CD4-positive, alpha-beta T cell treated with Interleukin-10 for 1 hour (primary cell): ENCODE results near the gene AGPAT3.
"Not testable (repeated sequence)": the region's sequence is repeated elsewhere in the genome, so short reads cannot be mapped to it uniquely, and the experiment has no call there.

Experiments used
- DNase-seq: peaks from one replicate; pipeline ENCODE4 v3.0.0-alpha.2; 2020

The AGPAT3 gene

DNA sequence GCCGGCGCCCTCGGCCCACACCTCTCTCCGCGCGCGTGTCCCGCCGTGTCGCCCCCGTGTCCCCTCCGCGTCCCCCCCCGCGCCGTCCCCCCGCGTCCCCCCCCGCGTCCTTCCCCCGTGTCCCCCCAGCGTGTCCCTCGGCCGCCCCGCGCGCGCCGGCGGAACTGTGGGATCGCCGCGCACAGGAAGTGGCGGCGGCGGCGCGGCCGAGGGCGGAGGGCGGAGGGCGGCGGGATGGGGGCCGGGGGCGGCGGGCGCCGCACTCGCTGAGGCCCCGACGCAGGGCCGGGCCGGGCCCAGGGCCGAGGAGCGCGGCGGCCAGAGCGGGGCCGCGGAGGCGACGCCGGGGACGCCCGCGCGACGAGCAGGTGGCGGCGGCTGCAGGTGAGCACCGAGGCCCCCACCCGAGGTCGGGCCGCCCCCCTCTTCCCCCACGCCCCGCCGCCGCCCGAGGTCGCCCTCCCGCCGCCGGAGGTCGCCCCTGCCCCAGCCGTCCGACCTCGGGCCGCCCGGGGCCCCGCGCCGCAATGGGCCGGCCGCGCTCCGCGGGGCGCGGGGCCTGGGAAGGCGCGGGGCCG, at the start of gene AGPAT3:
TSS of gene AGPAT3 (plus strand) at position 262 of the 578 bp plus-strand sequence. CDS start 94,459 bp downstream, outside the sequence.
- peak; percentile 47 for DNase-seq

DNA sequence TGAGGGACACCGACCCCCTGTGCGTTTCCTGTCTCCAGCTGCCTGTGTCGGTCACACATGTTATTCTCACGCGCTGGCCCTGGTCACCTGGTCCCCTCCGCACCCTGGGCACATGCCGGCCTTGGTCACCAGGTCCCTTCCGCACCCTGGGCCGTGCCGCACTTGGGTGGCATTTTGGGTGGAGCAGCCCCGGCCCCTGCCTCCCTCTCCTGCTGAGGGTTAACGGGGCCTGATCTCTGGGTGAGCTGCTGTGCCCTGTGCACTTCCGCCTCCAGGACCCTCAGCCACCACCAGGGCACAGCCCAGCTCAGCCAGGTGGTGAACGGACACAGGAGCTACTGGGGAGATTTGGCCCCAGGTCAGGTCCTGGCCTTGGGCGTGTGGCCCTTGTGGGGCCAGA, 49.0 kb upstream of the AGPAT3 start:
- no peak for DNase-seq

GRCh38 chr21:43816611-43817071, 48.4 kb upstream of the AGPAT3 start:
- no peak for DNase-seq

GRCh38 chr21:43817157-43818086, 47.6 kb upstream of the AGPAT3 start:
- no peak for DNase-seq

DNA sequence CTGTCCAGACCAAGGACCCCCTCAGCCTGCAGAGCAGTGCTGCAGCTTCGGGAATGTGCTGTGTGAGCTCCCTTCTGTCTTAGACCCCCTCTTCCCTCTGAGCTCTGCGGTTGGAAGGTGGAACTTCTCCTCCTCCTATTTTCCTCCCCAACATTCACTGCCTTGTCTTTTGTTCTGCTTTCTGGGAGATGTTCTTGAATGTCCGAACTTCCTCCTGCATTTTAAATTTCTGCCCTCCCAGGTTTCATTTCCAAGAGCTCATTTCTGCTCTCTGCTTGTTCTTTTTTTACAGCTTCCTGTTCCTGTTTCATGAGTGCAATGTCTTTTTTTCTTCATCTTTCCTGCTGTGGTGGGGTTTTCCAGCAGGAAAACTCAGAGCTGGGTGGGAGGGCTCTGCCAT, 46.3 kb upstream of the AGPAT3 start:
- no peak for DNase-seq

DNA sequence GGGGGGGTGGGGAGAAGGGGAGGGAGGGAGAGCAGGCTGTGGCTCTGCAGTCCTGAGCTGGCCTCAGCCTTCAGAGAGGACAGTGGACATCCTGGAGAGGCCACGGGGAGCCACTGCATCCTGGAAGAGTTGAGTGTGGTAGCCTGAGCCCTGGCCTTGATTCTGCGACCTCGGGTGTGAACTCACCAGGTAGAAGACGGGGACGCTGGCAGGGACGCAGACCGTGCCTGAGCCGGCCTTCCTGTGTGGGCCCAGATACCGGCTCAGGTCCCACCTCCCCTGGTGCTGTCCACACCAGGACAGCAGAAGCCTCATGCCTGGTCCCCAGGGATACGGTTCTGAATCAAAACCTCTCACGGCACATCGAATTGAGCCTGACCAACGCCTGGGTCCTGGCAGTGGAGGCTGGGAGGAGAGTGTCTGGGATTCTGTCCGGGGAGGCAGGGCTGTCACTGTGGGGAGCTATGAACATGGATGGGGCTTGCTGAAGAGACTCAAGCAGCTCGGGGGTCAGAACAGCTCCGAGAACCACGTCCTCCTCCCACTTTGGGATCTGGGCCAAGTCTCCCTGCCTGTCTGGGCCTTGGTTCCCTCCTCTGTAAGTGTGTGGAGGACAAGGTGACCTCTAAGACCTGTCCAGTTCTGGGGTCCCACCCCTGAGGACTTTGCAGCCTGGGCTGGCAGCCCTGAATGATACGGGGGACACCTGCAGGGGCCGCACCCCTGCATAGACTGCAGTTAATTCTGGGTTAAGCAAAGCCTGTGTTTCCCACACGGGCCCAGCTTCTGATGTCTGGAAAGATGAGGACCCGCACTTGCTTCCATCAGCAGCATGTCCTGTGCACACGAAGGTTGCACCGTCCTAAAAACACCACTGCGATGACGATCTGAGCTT, 45.3 kb upstream of the AGPAT3 start:
- no peak for DNase-seq

- no peak for DNase-seq
Measured at GRCh38 chr21:43820466-43820865, 44.6 kb upstream of the AGPAT3 start.

DNA sequence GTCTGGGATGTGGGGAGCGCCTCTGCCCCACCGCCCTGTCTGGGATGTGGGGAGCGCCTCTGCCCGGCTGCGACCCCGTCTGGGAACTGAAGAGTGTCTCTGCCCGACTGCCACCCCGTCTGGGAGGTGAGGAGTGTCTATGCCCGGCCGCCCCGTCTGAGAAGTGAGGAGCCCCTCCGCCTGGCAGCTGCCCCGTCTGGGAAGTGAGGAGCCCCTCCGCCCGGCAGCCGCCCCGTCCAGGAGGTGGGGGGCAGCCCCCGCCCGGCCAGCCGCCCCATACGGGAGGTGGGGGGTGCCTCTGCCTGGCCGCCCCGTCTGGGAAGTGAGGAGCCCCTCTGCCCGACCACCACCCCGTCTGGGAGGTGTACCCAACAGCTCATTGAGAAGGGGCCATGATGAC, 42.9 kb upstream of the AGPAT3 start:
- not testable (repeated sequence) for DNase-seq

DNA sequence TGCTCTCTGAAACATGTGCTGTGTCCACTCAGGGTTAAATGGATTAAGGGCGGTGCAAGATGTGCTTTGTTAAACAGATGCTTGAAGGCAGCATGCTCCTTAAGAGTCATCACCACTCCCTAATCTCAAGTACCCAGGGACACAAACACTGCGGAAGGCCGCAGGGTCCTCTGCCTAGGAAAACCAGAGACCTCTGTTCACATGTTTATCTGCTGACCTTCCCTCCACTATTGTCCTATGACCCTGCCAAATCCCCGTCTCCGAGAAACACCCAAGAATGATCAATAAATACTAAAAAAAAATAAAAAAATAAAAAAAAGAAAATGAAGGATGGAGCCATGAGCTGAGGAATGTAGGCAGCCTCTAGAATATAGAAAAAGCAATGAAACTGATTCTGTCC, 42.3 kb upstream of the AGPAT3 start:
- DNase-seq: not testable (repeated sequence)

GRCh38 chr21:43824333-43825241, 40.4 kb upstream of the AGPAT3 start:
- DNase-seq: no peak

GRCh38 chr21:43825242-43825935, 39.6 kb upstream of the AGPAT3 start:
- no peak for DNase-seq

DNA sequence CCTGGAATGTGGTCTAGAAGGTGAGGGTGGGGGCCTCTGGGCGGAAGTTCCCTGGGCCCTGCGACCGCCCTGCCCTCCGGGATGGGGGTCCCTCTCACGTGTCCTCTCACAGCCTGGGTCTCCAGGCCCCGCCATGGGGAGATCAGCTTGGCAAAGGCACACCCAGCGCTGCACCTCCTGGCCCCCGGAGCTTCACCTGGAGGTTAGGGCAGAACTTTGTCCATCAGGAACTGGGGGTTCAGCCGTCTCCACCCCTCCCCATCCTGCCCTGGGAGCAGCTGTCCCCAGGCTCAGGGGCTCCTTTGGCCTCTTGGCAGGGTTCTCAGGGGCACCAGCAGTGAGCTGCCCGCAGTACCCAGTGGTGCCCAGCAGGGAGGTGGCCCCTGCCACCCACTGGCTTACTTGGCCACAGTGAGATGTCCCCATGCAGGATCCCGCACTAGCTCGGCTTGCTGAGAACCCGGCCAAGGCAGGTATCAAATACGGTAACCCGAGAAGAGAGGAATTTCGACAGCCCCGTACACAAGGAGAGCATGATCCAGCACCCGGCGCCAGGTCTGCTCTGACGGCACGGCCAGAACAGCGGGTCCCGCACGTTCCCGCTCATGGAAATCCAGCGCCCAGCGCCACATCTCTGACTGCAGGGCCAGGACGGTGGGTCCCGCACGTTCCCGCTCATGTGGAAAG, 38.9 kb upstream of the AGPAT3 start:
- DNase-seq: no peak

GRCh38 chr21:43826623-43826974, 38.4 kb upstream of the AGPAT3 start:
- DNase-seq: no peak

DNA sequence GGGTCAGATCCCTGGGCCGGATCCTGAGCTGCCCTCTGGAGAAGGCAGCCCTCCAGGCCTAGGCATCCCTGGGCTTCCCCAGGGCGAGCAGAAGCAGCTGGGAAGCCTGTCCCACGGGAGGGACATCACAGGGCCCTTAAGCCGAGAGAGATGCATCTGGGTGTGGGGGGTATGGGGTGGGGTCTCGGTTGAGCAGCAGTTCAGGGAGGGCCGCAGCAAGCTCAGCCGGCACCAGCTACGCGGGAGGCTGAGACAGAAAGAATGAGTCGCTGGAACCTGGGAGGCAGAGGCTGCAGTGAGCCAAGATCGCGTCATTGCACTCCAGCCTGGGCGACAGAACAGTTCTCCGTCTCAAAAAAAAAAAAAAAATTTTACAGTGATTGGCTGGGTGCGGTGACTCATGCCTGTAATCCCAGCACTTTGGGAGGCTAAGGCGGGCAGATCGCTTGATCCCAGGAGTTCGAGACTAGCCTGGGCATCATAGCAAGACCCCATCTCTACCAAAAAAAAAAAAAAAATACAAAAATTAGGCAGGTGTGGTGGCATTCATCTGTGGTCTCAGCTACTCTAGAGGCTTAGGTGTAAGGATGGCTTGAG, 37.9 kb upstream of the AGPAT3 start:
- DNase-seq: no peak

DNA sequence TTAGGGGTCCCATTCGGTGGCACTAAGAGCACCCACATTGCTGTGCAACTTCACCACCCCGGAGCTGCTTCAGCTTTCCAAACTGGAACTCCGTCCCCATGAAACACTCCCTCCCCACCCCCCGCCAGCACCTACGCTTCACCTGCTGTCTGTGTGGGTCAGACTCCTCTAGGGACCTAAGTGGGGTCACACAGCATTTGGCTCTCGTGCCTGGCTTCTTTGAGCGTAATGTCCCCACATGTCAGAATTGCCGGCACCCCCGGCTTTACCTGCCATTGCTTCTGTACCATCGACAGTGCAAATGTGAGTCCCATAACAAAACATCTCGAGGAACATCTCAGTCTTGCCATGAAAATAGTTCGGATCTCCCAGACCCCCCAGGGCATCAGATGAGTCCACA, 35.9 kb upstream of the AGPAT3 start:
- DNase-seq: no peak

DNA sequence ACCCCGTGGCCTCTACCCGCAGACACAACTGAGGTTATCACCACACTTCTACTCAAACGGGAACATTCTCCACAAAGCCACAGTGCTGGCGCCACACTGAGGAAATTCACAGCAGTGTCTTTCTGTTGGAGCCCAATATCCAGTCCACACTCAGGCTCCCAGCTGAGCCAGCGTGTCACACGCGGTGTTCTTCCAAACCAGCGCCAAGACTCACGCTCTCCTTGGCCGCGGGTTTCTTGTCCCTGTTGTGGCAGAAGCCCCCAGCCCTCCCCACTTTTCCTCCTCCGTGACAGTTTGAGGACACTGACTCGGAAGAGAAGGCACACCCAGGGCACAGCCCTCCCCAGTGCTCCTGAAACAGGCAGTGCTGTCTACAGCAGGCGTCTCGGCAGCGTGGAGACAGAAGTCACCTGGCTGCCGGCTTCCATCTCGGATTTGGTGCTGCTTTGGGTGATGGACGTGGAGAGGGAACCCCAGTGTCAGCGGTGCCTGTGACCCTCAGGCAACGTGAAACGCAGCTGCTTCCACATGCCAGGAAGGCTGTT, 35.4 kb upstream of the AGPAT3 start:
- DNase-seq: no peak

DNA sequence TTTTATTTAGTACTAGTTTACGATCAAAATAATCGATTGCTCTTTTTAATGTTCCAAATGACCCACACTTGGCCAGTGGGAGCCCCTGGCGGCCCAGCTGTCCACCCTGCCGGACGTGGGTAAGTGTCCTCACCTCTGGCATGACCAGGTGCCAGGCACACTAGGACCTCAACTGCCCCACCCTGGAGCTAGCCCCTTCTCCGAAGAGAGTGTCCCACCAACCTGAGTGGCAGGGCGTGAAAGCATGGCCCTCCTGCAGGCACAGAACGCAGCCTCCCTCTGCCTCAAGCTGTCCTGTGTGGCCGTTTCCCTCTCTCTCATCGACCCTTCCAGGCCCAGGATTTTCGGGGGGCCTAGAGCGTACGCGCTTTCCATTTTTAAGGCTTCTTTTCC, 32.9 kb upstream of the AGPAT3 start:
- DNase-seq: no peak

DNA sequence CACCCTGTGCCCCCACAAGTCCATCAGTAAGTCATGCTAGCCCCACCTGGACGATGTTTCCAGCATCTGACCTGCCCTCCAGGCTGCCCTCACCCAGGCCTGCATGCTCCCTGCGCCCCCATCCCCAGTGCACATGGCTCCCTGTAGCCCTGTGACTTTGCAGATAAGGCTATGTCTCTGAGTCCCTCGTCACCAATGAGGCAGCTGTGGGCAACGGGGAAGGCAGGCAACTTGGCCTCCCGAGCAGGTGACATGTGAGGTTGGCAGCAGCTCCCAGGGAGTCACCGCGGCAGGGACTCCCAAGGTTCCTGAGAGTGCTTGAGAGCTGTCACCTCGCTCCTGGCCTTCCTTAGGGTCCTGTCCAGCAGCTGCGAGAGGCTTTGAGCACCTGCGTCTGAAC, 32.4 kb upstream of the AGPAT3 start:
- DNase-seq: no peak

GRCh38 chr21:43834146-43834905, 30.7 kb upstream of the AGPAT3 start:
- DNase-seq: no peak
